Activated CD4-positive, alpha-beta T cell treated with anti-CD3 and anti-CD28 coated beads for 48 hours (primary cell): ENCODE measurements around the gene TNFAIP3.

Source experiments
- DNase-seq: peaks from one replicate; pipeline ENCODE4 v3.0.0-alpha.2; 2020

TNFAIP3 gene

DNA sequence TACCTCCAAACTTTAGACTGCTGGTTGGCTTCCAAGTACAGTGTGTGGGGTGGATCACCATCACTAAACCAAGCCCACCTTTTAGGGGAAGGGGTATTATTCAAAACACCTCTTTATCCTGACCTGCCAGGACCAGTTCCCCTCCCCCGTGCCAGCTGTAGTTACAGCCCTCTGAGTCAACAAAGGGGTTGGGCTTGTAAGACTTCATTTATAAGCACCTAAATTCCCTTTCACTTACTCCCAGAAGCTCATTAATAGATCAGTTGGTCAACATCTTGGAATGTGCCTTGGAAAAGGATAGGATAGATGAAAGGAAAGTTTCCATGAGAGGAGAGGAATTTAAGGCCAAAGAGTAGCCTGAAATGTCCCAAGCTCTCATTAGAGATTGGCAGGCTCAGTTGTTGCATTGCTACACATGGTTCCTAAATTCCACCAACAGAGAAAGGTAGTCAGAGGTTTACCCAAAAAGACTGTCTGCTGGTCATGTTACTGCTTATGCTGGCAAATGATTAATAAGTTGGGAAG is 59.2 kb downstream of the TNFAIP3 start:
- peak; percentile 68 for DNase-seq

DNA sequence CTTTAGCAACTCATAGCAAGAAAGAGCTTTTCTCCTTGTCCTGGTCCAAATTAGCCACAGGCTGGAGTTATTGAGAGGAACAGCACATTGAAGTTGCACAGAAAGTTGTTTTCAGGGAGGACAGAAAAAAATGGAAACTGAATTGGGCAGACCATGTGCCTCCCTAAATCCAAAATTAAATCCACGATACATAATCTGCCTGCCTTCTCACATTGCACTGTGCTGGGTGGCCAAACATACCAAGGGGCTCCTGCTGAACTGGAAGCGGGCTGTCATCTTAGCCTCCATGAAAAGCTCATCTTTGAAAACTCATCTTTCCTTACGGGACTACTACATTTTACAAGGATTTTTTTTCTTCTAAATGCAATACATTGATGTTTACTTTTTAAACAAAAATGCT is 59.9 kb downstream of the TNFAIP3 start:
- DNase-seq = no peak

DNA sequence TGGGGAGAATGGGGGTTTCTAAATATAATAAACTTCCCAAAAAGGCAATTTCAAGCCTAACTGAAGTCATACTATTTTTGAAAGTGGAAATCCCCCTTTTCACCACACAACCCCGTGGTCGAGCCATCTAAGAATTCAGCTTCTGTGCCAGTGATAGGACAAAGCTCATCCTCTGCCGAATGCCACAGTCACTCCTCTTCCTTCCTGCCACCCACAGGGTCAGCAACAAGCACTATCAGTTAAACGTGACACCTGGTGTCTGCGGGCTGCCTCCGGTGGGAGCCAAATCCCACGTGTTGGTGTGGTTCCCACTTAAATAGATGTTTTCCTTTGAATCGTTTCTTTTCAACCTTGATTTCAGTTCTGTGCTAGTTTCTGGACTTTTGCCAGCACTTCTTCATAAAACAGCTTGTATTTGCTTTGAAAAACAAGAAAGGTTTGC is 60.7 kb downstream of the TNFAIP3 start:
- DNase-seq = peak; percentile 83

DNA sequence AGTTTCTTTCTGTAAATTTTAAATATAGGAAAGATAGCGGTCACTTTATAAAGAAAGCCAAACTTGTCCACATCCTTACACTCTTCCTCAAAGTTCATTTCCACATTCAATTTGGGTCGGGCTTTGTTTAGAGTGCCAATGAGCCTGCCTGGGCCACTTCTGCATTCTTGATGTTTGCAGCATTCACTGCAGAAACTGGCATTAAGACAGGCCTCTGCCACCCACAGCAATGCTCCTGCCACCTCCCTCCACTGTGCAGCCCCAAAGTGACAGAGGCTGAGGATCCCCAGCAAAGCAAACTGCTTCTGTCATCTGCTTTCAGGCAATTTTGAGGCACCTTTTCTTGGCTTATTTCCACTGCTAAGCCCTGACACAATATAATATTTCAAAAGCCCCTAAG is 61.2 kb downstream of the TNFAIP3 start:
- DNase-seq = peak; percentile 54

DNA sequence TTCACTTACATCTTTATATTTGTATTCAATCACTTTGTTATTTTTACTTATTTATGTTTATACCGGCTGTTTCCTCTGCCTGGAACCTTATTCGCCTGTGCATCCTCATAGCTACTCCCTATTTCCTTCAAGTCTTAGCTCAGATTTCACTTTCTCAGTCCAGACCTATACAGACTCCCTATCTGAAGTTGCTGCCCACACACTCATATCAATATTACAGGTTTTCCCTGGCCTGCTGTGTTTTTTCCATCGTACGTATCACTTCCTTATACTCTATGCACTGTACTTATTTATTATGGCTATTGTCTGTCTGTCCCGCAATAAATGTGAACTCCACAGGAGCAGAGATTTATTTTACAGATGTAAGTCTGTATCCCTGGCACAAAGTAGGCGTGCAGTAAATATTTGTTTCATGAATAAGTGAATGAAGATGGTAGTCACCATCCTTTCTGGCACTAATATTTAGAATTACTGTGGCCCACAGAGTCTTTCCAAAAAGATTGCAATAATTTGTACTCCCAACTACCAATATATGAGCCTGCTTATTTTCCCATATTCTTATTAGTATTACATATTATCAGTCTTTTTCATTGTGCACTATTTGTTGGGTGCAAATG is 64.9 kb downstream of the TNFAIP3 start:
- no peak for DNase-seq
